ENCODE data around the gene CASP5.
"Not testable (repeated sequence)": the region's sequence is repeated elsewhere in the genome, so short reads cannot be mapped to it uniquely, and the experiment has no call there.

- TF ChIP-seq CTCF (conservative IDR thresholded peaks at IDR 0.05; ENCODE audit: low read depth, low read length); RCOR1 (IDR thresholded peaks at IDR 0.05; ENCODE audit: insufficient replicate concordance, low read length); RAD21 (IDR thresholded peaks at IDR 0.05; ENCODE audit: low read length); ELK1 (IDR thresholded peaks at IDR 0.05; ENCODE audit: borderline replicate concordance, low read depth, low read length); CEBPB (IDR thresholded peaks at IDR 0.05; ENCODE audit: low read depth, low read length); BHLHE40 (IDR thresholded peaks at IDR 0.05; ENCODE audit: low read depth, low read length); FOS (IDR thresholded peaks at IDR 0.05; ENCODE audit: low read depth, low read length); POLR2A (IDR thresholded peaks at IDR 0.05; ENCODE audit: low read depth, low read length); SMC3 (IDR thresholded peaks at IDR 0.05; ENCODE audit: low read depth, low read length); RFX5 (IDR thresholded peaks at IDR 0.05; ENCODE audit: low read depth, low read length); MXI1 (IDR thresholded peaks at IDR 0.05; ENCODE audit: borderline replicate concordance, low read depth, low read length); MAZ (IDR thresholded peaks at IDR 0.05; ENCODE audit: borderline replicate concordance, low read depth, low read length); CHD1 (IDR thresholded peaks at IDR 0.05; ENCODE audit: low read depth, low read length): not testable (repeated sequence)
Observed at GRCh38 chr11:105063245-105063941, 40.4 kb upstream of the CASP5 start.

Measured in IMR-90 (cell line).